Astrocyte (in vitro differentiated cells and primary cell): Measurements from ENCODE around the gene ADAMTSL5. TPM values are rescaled to one million over a fixed set of nuclear protein-coding genes. Genes with fewer than 3 reads are reported as not detected.

Experiments used
- DNase-seq: peaks from one replicate; pipeline ENCODE4 v3.0.0-alpha.2; 2010; ENCODE audit warnings: low read depth
- FAIRE-seq: peaks from 2 replicates; lab custom pipeline; 2011; peaks lifted over from hg19 to GRCh38; lab: Jason Lieb, UNC
- H2AFZ ChIP-seq: 2 replicates; pipeline ENCODE4 v1.6.0; 2012; ENCODE audit warnings: low read depth, low read length, inconsistent platforms
- H3K27ac ChIP-seq: 2 replicates; pipeline ENCODE4 v1.5.1; 2011; ENCODE audit warnings: low read depth, low read length, inconsistent platforms
- H3K27me3 ChIP-seq: 2 replicates; pipeline ENCODE4 v1.6.0; 2011; ENCODE audit warnings: low read length, inconsistent platforms; ENCODE audit not compliant: insufficient read depth
- H3K36me3 ChIP-seq: 2 replicates; pipeline ENCODE4 v1.5.1; 2011; ENCODE audit warnings: low read length, inconsistent platforms; ENCODE audit not compliant: insufficient read depth
- H3K4me1 ChIP-seq: 2 replicates; pipeline ENCODE4 v1.5.1; 2011; ENCODE audit warnings: low read length, inconsistent platforms; ENCODE audit not compliant: insufficient read depth
- H3K4me2 ChIP-seq: 2 replicates; pipeline ENCODE4 v1.6.0; 2012; ENCODE audit warnings: low read length, inconsistent platforms
- H3K4me3 ChIP-seq: 2 replicates; pipeline ENCODE4 v1.5.1; 2011; ENCODE audit warnings: low read depth, mild to moderate bottlenecking, low read length, inconsistent platforms; ENCODE audit not compliant: insufficient read depth
- H3K79me2 ChIP-seq: 2 replicates; pipeline ENCODE4 v1.6.0; 2012; ENCODE audit warnings: mild to moderate bottlenecking, low read length, inconsistent platforms; ENCODE audit not compliant: insufficient read depth
- H3K9ac ChIP-seq: 2 replicates; pipeline ENCODE4 v1.6.0; 2012; ENCODE audit warnings: mild to moderate bottlenecking, low read length, inconsistent platforms
- H3K9me3 ChIP-seq: 2 replicates; pipeline ENCODE4 v1.5.1; 2012; ENCODE audit warnings: low read depth, mild to moderate bottlenecking, low read length, inconsistent platforms; ENCODE audit not compliant: insufficient read depth
- H4K20me1 ChIP-seq: 2 replicates; pipeline ENCODE4 v1.6.0; 2012; ENCODE audit warnings: low read length, inconsistent platforms; ENCODE audit not compliant: insufficient read depth
- H3K27ac Mint-ChIP-seq: one replicate; pipeline ENCODE4 v1.8.0; 2021; ENCODE audit warnings: mild to moderate bottlenecking, mixed read lengths; ENCODE audit not compliant: unreplicated experiment
- H3K27me3 Mint-ChIP-seq: one replicate; pipeline ENCODE4 v1.8.0; 2021; ENCODE audit warnings: low read depth, mixed read lengths; ENCODE audit not compliant: unreplicated experiment
- H3K36me3 Mint-ChIP-seq: one replicate; pipeline ENCODE4 v1.8.0; 2021; ENCODE audit warnings: low read depth, mixed read lengths; ENCODE audit not compliant: unreplicated experiment
- H3K4me1 Mint-ChIP-seq: one replicate; pipeline ENCODE4 v1.8.0; 2021; ENCODE audit warnings: low read depth, mixed read lengths; ENCODE audit not compliant: unreplicated experiment
- H3K4me3 Mint-ChIP-seq: one replicate; pipeline ENCODE4 v1.8.0; 2021; ENCODE audit warnings: mild to moderate bottlenecking, moderate library complexity, mixed read lengths; ENCODE audit not compliant: unreplicated experiment
- H3K9me3 Mint-ChIP-seq: one replicate; pipeline ENCODE4 v1.8.0; 2021; ENCODE audit warnings: mild to moderate bottlenecking, mixed read lengths; ENCODE audit not compliant: unreplicated experiment
- CTCF ChIP-seq: IDR thresholded peaks from 2 replicates; pipeline ENCODE4 v1.5.1; 2011; ENCODE audit warnings: low read depth, mild to moderate bottlenecking, inconsistent platforms, low read length, moderate library complexity; ENCODE audit not compliant: insufficient read depth
- EZH2 ChIP-seq: IDR thresholded peaks from 2 replicates; pipeline ENCODE4 v1.6.1; 2012; ENCODE audit warnings: mild to moderate bottlenecking, low read length, inconsistent platforms; ENCODE audit not compliant: insufficient read depth
- total RNA-seq: library from RNA; stranded (reverse); gene quantifications from 2 replicates; pipeline ENCODE4 v1.2.1, GENCODE V29; 2021

Gene ADAMTSL5
- total RNA-seq, 1 donor from 2014 or later: 5.5 TPM

GRCh38 chr19:1505991-1506881, 6.6 kb downstream of the ADAMTSL5 start:
- H4K20me1 ChIP-seq: no peaks in the 10 kb centered on the region
- H3K4me1 ChIP-seq: no peaks in the 10 kb centered on the region
- no peak overlapping the region for H3K9ac ChIP-seq
- no peaks in the 10 kb centered on the region for H3K79me2 ChIP-seq
- DNase-seq: no peak
- FAIRE-seq: no peak
- peaks cover 5% of the 10 kb centered on the region for H3K9me3 ChIP-seq
- TF ChIP-seq EZH2: no peak
- no peak for TF ChIP-seq CTCF
- H3K27ac ChIP-seq: no peak overlapping the region
- H3K36me3 ChIP-seq: no peaks in the 10 kb centered on the region
- peaks cover 7% of the 10 kb centered on the region for H3K36me3 Mint-ChIP-seq
- no peak overlapping the region for H3K27ac Mint-ChIP-seq
- peaks cover 18% of the 10 kb centered on the region for H3K27me3 ChIP-seq
- peaks cover 5% of the 10 kb centered on the region for H3K27me3 Mint-ChIP-seq
- H2AFZ ChIP-seq: no peak overlapping the region
- H3K4me3 ChIP-seq: no peak overlapping the region
- peaks cover 8% of the 10 kb centered on the region for H3K9me3 Mint-ChIP-seq
- H3K4me1 Mint-ChIP-seq: no peaks in the 10 kb centered on the region
- H3K4me2 ChIP-seq: no peak overlapping the region
- H3K4me3 Mint-ChIP-seq: peak overlapping the region; percentile 45

- Mint-ChIP-seq H3K4me1 (no peaks in the 10 kb centered on the region), H3K4me3 (no peak overlapping the region), H3K36me3 (peaks cover 7% of the 10 kb centered on the region), H3K27me3 (peaks cover 5% of the 10 kb centered on the region), H3K27ac (no peak overlapping the region), H3K9me3 (peaks cover 8% of the 10 kb centered on the region)
- H3K4me3 ChIP-seq: no peak overlapping the region
- H3K9me3 ChIP-seq: peaks cover 5% of the 10 kb centered on the region
- H3K36me3 ChIP-seq: no peaks in the 10 kb centered on the region
- no peak overlapping the region for H3K9ac ChIP-seq
- H3K27ac ChIP-seq: no peak overlapping the region
- DNase-seq (no peak), FAIRE-seq (no peak)
- H3K27me3 ChIP-seq: peaks cover 18% of the 10 kb centered on the region
- H3K4me2 ChIP-seq: no peak overlapping the region
- TF ChIP-seq EZH2: no peak
- no peak for TF ChIP-seq CTCF
- H4K20me1 ChIP-seq: no peaks in the 10 kb centered on the region
- H3K79me2 ChIP-seq: no peaks in the 10 kb centered on the region
- H3K4me1 ChIP-seq: no peaks in the 10 kb centered on the region
- no peak overlapping the region for H2AFZ ChIP-seq
Observed at GRCh38 chr19:1505012-1505411, 7.8 kb downstream of the ADAMTSL5 start.
